Right forelimb (tissue), 1 donor: ENCODE measurements around the gene LNPEP.

ENCODE experiments used
- DNase-seq: peaks from one replicate; pipeline ENCODE4 v3.0.0-alpha.2; 2018

LNPEP gene

GRCh38 chr5:96935559-96936430, at the start of gene LNPEP:
LNPEP (plus strand) TSS chr5:96936080; CDS start chr5:96936156, 76 bp downstream.
- peak; percentile 97 for DNase-seq

- DNase-seq, result no peak
Measured at GRCh38 chr5:96893342-96893741, 42.5 kb upstream of the LNPEP start.

- DNase-seq, result no peak
Measured at GRCh38 chr5:96896276-96896675, 39.6 kb upstream of the LNPEP start.

- DNase-seq, result no peak
Measured at GRCh38 chr5:96896806-96897205, 39.1 kb upstream of the LNPEP start.

- DNase-seq, result no peak
Measured at GRCh38 chr5:96901384-96901783, 34.5 kb upstream of the LNPEP start.

GRCh38 chr5:96901841-96902240, 34.0 kb upstream of the LNPEP start:
- DNase-seq, result no peak

- DNase-seq, result no peak
Measured at GRCh38 chr5:96902876-96903275, 33.0 kb upstream of the LNPEP start.

GRCh38 chr5:96903300-96903699, 32.6 kb upstream of the LNPEP start:
- no peak for DNase-seq

GRCh38 chr5:96904054-96904931, 31.6 kb upstream of the LNPEP start:
- DNase-seq, result no peak

- DNase-seq, result no peak
Measured at GRCh38 chr5:96905864-96906263, 30.0 kb upstream of the LNPEP start.

- DNase-seq, result no peak
Measured at GRCh38 chr5:96909003-96909402, 26.9 kb upstream of the LNPEP start.

GRCh38 chr5:96909435-96909834, 26.4 kb upstream of the LNPEP start:
- DNase-seq, result no peak

- DNase-seq, result no peak
Measured at GRCh38 chr5:96911139-96911538, 24.7 kb upstream of the LNPEP start.

- no peak for DNase-seq
Measured at GRCh38 chr5:96913233-96913632, 22.6 kb upstream of the LNPEP start.

GRCh38 chr5:96919754-96920197, 16.1 kb upstream of the LNPEP start:
- DNase-seq, result no peak

- no peak for DNase-seq
Measured at GRCh38 chr5:96920744-96921355, 15.0 kb upstream of the LNPEP start.

- no peak for DNase-seq
Measured at GRCh38 chr5:96922499-96923244, 13.2 kb upstream of the LNPEP start.

GRCh38 chr5:96924016-96924443, 11.8 kb upstream of the LNPEP start:
- no peak for DNase-seq

- DNase-seq, result no peak
Measured at GRCh38 chr5:96926276-96926675, 9.6 kb upstream of the LNPEP start.

GRCh38 chr5:96927008-96927407, 8.9 kb upstream of the LNPEP start:
- DNase-seq, result no peak

- no peak for DNase-seq
Measured at GRCh38 chr5:96928931-96929708, 6.8 kb upstream of the LNPEP start.

GRCh38 chr5:96930058-96930457, 5.8 kb upstream of the LNPEP start:
- no peak for DNase-seq
